ENCODE results near the gene SLC28A3. TPM values are rescaled to one million over a fixed set of nuclear protein-coding genes. Genes with fewer than 3 reads are reported as not detected.

The SLC28A3 gene
- total RNA-seq, 2 experiments from 2014 or later = 0.23 to 0.31 TPM

- ATAC-seq (no peak), DNase-seq (no peak)
- Mint-ChIP-seq H3K9me3 (no peaks in the 10 kb centered on the region), H3K36me3 (ENCODE audit: low read depth) (no peaks in the 10 kb centered on the region), H3K27ac (no peak overlapping the region), H3K4me1 (ENCODE audit: low read depth) (no peaks in the 10 kb centered on the region), H3K27me3 (peaks cover 9% of the 10 kb centered on the region), H3K4me3 (no peak overlapping the region)
- TF ChIP-seq, protein P1, sequence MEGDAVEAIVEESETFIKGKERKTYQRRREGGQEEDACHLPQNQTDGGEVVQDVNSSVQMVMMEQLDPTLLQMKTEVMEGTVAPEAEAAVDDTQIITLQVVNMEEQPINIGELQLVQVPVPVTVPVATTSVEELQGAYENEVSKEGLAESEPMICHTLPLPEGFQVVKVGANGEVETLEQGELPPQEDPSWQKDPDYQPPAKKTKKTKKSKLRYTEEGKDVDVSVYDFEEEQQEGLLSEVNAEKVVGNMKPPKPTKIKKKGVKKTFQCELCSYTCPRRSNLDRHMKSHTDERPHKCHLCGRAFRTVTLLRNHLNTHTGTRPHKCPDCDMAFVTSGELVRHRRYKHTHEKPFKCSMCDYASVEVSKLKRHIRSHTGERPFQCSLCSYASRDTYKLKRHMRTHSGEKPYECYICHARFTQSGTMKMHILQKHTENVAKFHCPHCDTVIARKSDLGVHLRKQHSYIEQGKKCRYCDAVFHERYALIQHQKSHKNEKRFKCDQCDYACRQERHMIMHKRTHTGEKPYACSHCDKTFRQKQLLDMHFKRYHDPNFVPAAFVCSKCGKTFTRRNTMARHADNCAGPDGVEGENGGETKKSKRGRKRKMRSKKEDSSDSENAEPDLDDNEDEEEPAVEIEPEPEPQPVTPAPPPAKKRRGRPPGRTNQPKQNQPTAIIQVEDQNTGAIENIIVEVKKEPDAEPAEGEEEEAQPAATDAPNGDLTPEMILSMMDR (IDR thresholded peaks at IDR 0.05) = no peak
- ChIA-PET CTCF (no interaction called here), POLR2A (interaction anchor here (0.6 kb wide), 1 partner anchor 423 kb away, joined by 3 read pairs; no protein-coding TSS in a partner anchor)
- intact Hi-C loops (cut with micrococcal nuclease) = no loop called here
These were observed 2.6 kb upstream of the SLC28A3 start for GRCh38 chr9:84343111-84343521.

- ATAC-seq = no peak
- ChIA-PET CTCF (interaction anchor here (1.0 to 1.1 kb wide), 2 partner anchors 24 to 25 kb away, joined by 3 read pairs; no protein-coding TSS in a partner anchor), POLR2A (no interaction called here)
- H3K27me3 Mint-ChIP-seq = peaks cover 2% of the 10 kb centered on the region
- no peak for DNase-seq
- TF ChIP-seq, protein P1 (IDR thresholded peaks at IDR 0.05) = no peak
- no peak overlapping the region for H3K27ac Mint-ChIP-seq
- no peaks in the 10 kb centered on the region for H3K4me1 Mint-ChIP-seq (ENCODE audit: low read depth)
- H3K9me3 Mint-ChIP-seq = no peaks in the 10 kb centered on the region
- H3K4me3 Mint-ChIP-seq = no peak overlapping the region
- intact Hi-C loops (cut with micrococcal nuclease) = no loop called here
- no peaks in the 10 kb centered on the region for H3K36me3 Mint-ChIP-seq (ENCODE audit: low read depth)
These were observed 596 bp downstream of the SLC28A3 start for GRCh38 chr9:84339962-84340361.

DNA sequence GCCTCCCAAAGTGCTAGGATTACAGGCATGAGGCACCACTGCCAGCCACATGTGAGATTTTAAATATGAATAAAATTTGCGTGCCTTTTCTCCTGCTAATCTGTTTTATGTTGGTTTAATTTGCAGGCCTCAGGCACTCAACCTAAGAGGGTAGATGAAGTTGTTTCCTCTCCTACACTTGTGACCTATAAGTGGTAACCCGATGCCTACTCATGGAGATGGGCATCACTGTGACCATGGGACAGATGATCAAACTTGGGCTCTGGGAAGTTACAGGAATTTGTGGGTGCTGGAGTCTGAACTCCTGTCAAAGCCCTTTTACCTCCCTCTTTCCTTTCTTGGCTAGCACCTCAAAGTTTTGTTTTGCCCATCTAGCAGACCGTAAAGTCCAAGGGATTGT lies 1.1 kb downstream of the SLC28A3 start:
- no peaks in the 10 kb centered on the region for H3K9me3 Mint-ChIP-seq
- no peak overlapping the region for H3K4me3 Mint-ChIP-seq
- H3K4me1 Mint-ChIP-seq (ENCODE audit: low read depth) = no peaks in the 10 kb centered on the region
- ChIA-PET POLR2A (no interaction called here), CTCF (interaction anchor here (1.0 kb wide), 1 partner anchor 23 kb away, joined by 3 read pairs; no protein-coding TSS in a partner anchor)
- intact Hi-C loops (cut with micrococcal nuclease) = no loop called here
- no peak overlapping the region for H3K27ac Mint-ChIP-seq
- no peaks in the 10 kb centered on the region for H3K36me3 Mint-ChIP-seq (ENCODE audit: low read depth)
- ATAC-seq (no peak), DNase-seq (no peak)
- peaks cover 2% of the 10 kb centered on the region for H3K27me3 Mint-ChIP-seq
- TF ChIP-seq, protein P1 (IDR thresholded peaks at IDR 0.05) = no peak

DNA sequence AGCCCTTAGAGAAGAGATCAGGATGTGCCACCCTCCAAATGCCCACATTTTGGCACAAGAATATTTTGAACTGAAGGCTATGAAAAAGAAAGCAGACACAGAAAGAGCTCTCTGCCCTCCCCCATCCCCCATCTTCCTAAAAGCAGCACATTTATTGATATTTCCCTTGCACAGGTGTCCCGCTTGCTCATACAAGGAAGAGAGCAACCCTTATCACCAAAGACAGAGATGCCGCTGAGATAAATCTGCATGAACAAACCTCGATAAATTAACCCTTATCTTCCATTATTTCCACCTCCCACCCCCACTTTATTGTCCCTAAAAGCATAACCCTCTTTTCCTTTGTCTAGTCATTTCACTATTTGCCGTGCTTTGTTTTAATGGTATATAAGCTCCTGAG lies 1.8 kb downstream of the SLC28A3 start:
- intact Hi-C loops (cut with micrococcal nuclease) = no loop called here
- H3K4me1 Mint-ChIP-seq (ENCODE audit: low read depth) = no peaks in the 10 kb centered on the region
- H3K4me3 Mint-ChIP-seq = no peak overlapping the region
- TF ChIP-seq, protein P1 (IDR thresholded peaks at IDR 0.05) = no peak
- DNase-seq = no peak
- no peak for ATAC-seq
- peaks cover 2% of the 10 kb centered on the region for H3K27me3 Mint-ChIP-seq
- CTCF ChIA-PET = no interaction called here
- no peaks in the 10 kb centered on the region for H3K9me3 Mint-ChIP-seq
- no peaks in the 10 kb centered on the region for H3K36me3 Mint-ChIP-seq (ENCODE audit: low read depth)
- no peak overlapping the region for H3K27ac Mint-ChIP-seq
- POLR2A ChIA-PET = interaction anchor here (0.6 kb wide), 1 partner anchor 13 kb away, joined by 4 read pairs; no protein-coding TSS in a partner anchor

DNA sequence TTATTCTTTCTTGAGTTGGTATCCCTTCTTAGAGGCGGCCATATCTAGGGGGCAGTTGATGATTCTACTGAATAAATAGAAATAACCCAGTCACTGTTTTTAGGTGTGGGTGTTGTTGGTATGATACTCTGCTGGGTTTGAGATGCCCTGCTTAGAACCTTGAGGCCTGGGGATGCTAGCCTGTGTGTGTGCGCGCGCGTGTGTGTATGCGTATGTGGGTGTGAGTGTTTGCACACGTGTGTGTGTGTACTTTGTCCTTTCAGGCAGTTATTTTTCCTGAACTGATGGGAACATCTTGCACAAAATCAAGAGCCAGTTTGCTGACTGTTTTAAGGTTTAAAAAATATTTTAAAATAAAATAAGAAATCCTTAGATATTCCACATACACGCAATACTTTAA lies 3.3 kb downstream of the SLC28A3 start:
- TF ChIP-seq, protein P1 (IDR thresholded peaks at IDR 0.05) = no peak
- CTCF ChIA-PET = no interaction called here
- Mint-ChIP-seq H3K27ac (no peak overlapping the region), H3K27me3 (peaks cover 2% of the 10 kb centered on the region), H3K9me3 (no peaks in the 10 kb centered on the region), H3K4me1 (ENCODE audit: low read depth) (no peaks in the 10 kb centered on the region), H3K36me3 (ENCODE audit: low read depth) (no peaks in the 10 kb centered on the region), H3K4me3 (no peak overlapping the region)
- no peak for ATAC-seq
- POLR2A ChIA-PET = no interaction called here
- intact Hi-C loops (cut with micrococcal nuclease) = no loop called here
- no peak for DNase-seq

Data from activated CD8-positive, alpha-beta T cell treated with anti-CD3 and anti-CD28 coated beads for 36 hours (primary cell).